GM19025 (cell line): ENCODE results near the gene PAX2.

Source experiments
- ATAC-seq: cut with Tn5 transposase; IDR thresholded peaks from one replicate; pipeline ENCODE4 v1.9.1; 2021; ENCODE audit warnings: mild to moderate bottlenecking, low read depth, moderate library complexity; ENCODE audit not compliant: unreplicated experiment

Gene PAX2

GRCh38 chr10:100737355-100738054, 7.9 kb upstream of the PAX2 start:
- no peak for ATAC-seq

GRCh38 chr10:100738055-100738827, 7.1 kb upstream of the PAX2 start:
- no peak for ATAC-seq

DNA sequence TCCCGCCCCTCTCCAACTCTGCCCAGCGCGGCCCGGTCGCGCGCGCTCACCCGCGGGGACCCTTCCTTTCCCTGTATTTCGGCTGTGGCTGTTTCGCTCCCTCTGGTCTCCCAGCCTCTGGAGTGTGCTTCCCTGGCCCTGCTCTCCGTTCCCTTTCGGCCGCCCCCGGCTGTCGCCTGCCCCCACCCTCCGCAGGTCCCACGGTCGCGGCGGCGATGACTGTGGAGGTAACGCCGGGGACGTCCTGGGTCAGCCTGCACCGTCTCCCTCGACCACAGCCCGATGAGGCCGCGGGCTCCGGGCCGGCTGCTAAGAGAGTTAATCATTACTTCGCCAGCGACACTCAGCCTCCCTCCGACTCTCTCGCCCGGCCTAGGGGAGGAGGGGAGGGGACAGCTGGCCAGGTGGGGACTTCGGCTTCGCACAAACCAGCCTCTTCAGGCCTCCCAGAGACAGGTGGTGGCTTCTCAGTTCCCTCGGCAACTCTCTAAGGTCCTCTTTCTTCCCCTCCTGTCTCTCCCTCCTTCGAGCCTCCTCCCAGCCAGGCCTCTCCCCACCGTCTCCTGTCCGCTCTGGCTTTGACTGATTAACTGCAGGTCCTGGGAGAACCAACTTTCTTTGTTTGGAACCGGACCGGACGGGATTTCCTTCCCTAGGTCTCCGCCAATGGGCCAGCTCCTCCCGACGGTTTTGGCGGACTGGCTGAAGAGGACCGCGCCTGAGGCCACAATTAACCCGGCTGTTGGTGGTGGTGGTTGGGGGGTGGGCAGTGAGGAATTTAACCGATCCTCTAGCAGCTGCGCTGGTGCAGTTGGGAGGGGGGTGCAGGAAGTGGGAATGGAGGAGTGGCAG, 5.6 kb upstream of the PAX2 start:
- ATAC-seq: no peak

DNA sequence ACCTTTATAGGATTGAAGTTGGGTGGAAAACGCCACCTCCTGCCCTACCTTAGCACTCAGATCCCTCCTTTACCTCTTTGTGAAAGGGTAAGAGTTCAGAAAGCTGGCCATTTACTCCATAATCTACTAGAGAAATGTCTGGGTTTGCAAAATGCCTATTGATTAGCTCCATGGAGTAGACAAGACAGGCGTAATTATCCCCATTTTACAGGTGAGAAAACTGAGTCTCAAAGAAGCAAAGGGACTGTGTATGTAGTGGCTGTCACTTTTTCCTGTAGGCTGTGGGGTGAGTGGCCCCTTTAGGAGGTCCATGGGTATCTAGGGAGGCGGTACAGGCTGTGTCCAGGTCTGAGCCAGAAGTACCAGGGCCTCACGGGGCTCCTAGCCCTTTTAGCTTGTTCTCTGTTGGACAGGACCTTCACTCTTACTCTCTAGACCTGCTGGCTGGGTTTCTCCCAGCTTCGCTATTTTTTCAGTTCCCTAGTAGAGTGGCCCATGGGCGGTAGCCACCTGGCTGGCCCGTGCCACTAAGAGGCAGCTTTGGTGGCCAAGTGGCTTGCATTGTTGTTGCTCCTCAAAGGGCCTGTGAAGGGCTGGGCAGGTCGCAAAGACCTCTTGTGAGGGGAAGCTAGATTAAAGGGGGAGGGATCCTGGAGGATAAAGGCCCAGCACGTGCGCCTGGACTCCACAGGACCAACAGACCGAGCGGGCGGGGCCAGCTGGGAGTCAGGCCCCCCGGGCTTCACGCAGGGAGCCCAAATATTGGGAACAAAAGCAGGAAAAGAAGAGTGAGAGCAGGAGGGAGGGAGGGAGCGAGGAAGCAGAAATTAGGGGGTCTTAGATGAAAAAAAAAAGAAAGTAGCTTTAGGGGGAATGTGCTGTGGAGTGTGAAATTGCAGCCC, 4.7 kb upstream of the PAX2 start:
- no peak for ATAC-seq

GRCh38 chr10:100741378-100742075, 3.9 kb upstream of the PAX2 start:
- no peak for ATAC-seq

DNA sequence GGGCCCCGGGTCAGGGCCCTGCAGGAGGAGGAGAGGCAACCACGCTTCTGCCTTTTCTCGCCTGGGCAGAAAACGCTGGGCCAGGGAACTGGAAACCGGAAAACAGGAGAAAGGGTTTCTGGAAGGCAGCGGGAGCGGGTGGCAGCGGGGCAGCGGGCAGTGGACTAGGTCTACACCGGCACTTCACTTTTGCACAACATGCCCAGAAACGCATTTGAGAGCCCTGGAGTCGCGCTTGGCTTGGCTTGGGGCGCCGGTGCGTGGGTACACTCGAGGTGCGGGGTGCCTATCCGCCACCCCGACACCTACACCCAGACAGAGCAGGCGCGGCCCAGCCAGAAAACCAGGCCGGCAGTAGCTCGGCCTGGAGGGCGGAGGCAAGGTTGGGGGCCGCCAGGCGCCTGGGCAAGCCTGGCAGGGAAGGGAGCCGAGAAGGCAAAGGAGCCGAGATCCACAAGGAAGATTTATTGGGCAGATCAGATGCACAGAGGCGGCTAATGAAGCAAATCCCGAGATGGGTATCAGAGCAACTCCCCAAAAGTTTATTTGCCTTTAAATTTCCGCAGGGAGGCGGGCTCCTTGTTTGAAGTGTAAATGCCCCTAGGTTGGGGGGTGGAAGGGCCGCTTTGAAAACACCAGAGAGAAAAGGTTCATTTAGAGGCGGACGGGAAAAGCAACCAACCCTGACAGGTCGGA, 3.2 kb upstream of the PAX2 start:
- no peak for ATAC-seq

GRCh38 chr10:100742936-100743335, 2.4 kb upstream of the PAX2 start:
- no peak for ATAC-seq

GRCh38 chr10:100743626-100744135, 1.7 kb upstream of the PAX2 start:
- ATAC-seq: no peak

GRCh38 chr10:100744136-100744986, 1.0 kb upstream of the PAX2 start:
- no peak for ATAC-seq

DNA sequence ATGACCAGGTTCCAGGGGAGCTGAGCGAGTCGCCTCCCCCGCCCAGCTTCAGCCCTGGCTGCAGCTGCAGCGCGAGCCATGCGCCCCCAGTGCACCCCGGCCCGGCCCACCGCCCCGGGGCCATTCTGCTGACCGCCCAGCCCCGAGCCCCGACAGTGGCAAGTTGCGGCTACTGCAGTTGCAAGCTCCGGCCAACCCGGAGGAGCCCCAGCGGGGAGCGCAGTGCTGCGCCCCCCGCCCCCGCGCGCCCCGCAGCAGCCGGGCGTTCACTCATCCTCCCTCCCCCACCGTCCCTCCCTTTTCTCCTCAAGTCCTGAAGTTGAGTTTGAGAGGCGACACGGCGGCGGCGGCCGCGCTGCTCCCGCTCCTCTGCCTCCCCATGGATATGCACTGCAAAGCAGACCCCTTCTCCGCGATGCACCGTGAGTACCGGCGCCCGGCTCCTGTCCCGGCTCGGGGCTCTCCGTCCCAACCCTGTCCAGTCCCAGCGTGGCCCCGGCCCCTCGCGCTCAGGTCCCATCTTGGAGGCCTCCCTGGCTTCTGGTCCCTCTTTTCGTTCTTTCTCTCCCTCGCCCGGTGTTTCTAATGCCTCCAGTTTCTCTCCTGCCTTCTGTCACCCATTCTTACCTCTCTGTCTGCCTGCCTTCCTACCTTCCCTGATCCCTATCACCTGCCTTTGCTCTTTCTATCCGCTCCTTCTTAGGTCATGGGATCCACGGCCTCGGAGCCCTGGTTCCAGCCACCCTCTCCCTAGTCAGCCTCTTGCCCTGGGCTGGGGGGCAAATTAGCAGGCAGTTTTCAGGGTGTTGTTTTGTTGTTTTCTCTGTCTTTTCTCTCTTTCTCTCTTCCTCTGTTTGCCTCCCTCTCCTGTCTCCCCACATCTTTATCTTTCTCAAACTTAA, 751 bp downstream of the PAX2 start:
- no peak for ATAC-seq

- ATAC-seq: no peak
These were observed 1.5 kb downstream of the PAX2 start for GRCh38 chr10:100746784-100747455.

- ATAC-seq: no peak
These were observed 2.3 kb downstream of the PAX2 start for GRCh38 chr10:100747456-100748230.

- no peak for ATAC-seq
These were observed 3.1 kb downstream of the PAX2 start for GRCh38 chr10:100748231-100749058.

GRCh38 chr10:100749059-100749308, 3.6 kb downstream of the PAX2 start:
- ATAC-seq: no peak
